Urothelium cell line (cell line): ENCODE data around the gene FAM117A.

Experiments used
- DNase-seq: peaks from one replicate; pipeline ENCODE4 v3.0.0; 2011; ENCODE audit warnings: low spot score, mixed read lengths
- FAIRE-seq: peaks from 2 replicates; lab custom pipeline; 2011; peaks lifted over from hg19 to GRCh38; lab: Jason Lieb, UNC

The FAM117A gene

GRCh38 chr17:49715216-49715615 is 48.7 kb downstream of the FAM117A start:
- FAIRE-seq (no peak), DNase-seq (no peak)

GRCh38 chr17:49708515-49709183 is 55.3 kb downstream of the FAM117A start:
- DNase-seq (peak; percentile 23), FAIRE-seq (no peak)

GRCh38 chr17:49707608-49708514 is 56.1 kb downstream of the FAM117A start, which contains the start of gene SLC35B1:
Gene SLC35B1 (minus strand): TSS chr17:49707964. CDS start chr17:49707833, 131 bp downstream.
- DNase-seq: peak; percentile 99
- peak; percentile 76 for FAIRE-seq

GRCh38 chr17:49707246-49707607 is 56.7 kb downstream of the FAM117A start:
- no peak for FAIRE-seq
- DNase-seq: no peak

- DNase-seq (no peak), FAIRE-seq (no peak)
These were observed 58.7 kb downstream of the FAM117A start for GRCh38 chr17:49705254-49705653.

GRCh38 chr17:49703557-49704277 is 60.2 kb downstream of the FAM117A start:
- DNase-seq: peak; percentile 23
- FAIRE-seq: peak; percentile 32

- FAIRE-seq: no peak
- DNase-seq: no peak
These were observed 63.0 kb downstream of the FAM117A start for GRCh38 chr17:49700960-49701359.

- DNase-seq (no peak), FAIRE-seq (no peak)
These were observed 63.9 kb downstream of the FAM117A start for GRCh38 chr17:49699966-49700575.

GRCh38 chr17:49698005-49698404 is 65.9 kb downstream of the FAM117A start:
- no peak for FAIRE-seq
- DNase-seq: no peak

GRCh38 chr17:49696233-49696761 is 67.6 kb downstream of the FAM117A start:
- FAIRE-seq: no peak
- no peak for DNase-seq

- no peak for DNase-seq
These were observed 68.2 kb downstream of the FAM117A start for GRCh38 chr17:49695698-49696232.

GRCh38 chr17:49694847-49695697 is 68.9 kb downstream of the FAM117A start:
- FAIRE-seq: no peak
- DNase-seq: peak; percentile 50

More at GRCh38 chr17:49695698-49696232, 68.2 kb downstream of the FAM117A start:
- FAIRE-seq: no peak

GRCh38 chr17:49692751-49693150 is 71.2 kb downstream of the FAM117A start:
- DNase-seq (no peak), FAIRE-seq (no peak)

GRCh38 chr17:49691677-49692191 is 72.2 kb downstream of the FAM117A start:
- DNase-seq: no peak
- no peak for FAIRE-seq

GRCh38 chr17:49691086-49691676 is 72.8 kb downstream of the FAM117A start:
- no peak for FAIRE-seq
- DNase-seq: no peak

GRCh38 chr17:49690256-49690655 is 73.7 kb downstream of the FAM117A start:
- FAIRE-seq (no peak), DNase-seq (no peak)

GRCh38 chr17:49688848-49689247 is 75.1 kb downstream of the FAM117A start:
- no peak for FAIRE-seq

GRCh38 chr17:49687878-49688491 is 75.9 kb downstream of the FAM117A start:
- no peak for FAIRE-seq
- no peak for DNase-seq

More at GRCh38 chr17:49688848-49689247, 75.1 kb downstream of the FAM117A start:
- no peak for DNase-seq
